Choroid plexus epithelial cell (primary cell): ENCODE data around the gene SUGP2.

Experiments used
- DNase-seq: peaks from one replicate; pipeline ENCODE4 v3.0.0-alpha.2; 2010; ENCODE audit warnings: low read depth
- H3K4me3 ChIP-seq: 2 replicates; pipeline ENCODE4 v1.5.1; 2011; ENCODE audit warnings: low read depth, mild to moderate bottlenecking, control low read depth, low read length, moderate library complexity
- CTCF ChIP-seq: conservative IDR thresholded peaks from 2 replicates; pipeline ENCODE4 v1.5.1; 2011; ENCODE audit warnings: low read depth, mild to moderate bottlenecking, control low read depth, inconsistent platforms, low read length, moderate library complexity

SUGP2 gene

GRCh38 chr19:19021115-19021514 is 12.2 kb downstream of the SUGP2 start:
- H3K4me3 ChIP-seq: no peak overlapping the region
- peak; percentile 75 for DNase-seq
- no peak for TF ChIP-seq CTCF

- no peak overlapping the region for H3K4me3 ChIP-seq
- DNase-seq: no peak
- TF ChIP-seq CTCF: no peak
Measured at GRCh38 chr19:19010551-19010950, 22.8 kb downstream of the SUGP2 start.

- TF ChIP-seq CTCF: no peak
- no peak overlapping the region for H3K4me3 ChIP-seq
- no peak for DNase-seq
Measured at GRCh38 chr19:19009951-19010350, 23.4 kb downstream of the SUGP2 start.

- DNase-seq: peak; percentile 15
- TF ChIP-seq CTCF: no peak
- H3K4me3 ChIP-seq: no peak overlapping the region
Measured at GRCh38 chr19:19006213-19006612, 27.1 kb downstream of the SUGP2 start.

GRCh38 chr19:19004144-19004543 is 29.2 kb downstream of the SUGP2 start:
- no peak for DNase-seq
- H3K4me3 ChIP-seq: no peak overlapping the region
- TF ChIP-seq CTCF: no peak

- TF ChIP-seq CTCF: peak; percentile 64
- peak; percentile 48 for DNase-seq
- no peak overlapping the region for H3K4me3 ChIP-seq
Measured at GRCh38 chr19:18999896-19000620, 33.3 kb downstream of the SUGP2 start.

GRCh38 chr19:18999016-18999758 is 34.1 kb downstream of the SUGP2 start:
- TF ChIP-seq CTCF: no peak
- peak; percentile 42 for DNase-seq
- H3K4me3 ChIP-seq: no peak overlapping the region
